HepG2 (cell line): ENCODE measurements around the gene PPP1R3A.

Experiments
- EP300 ChIP-seq, 3 experiments: sonication (generic) in 1 of 3; formaldehyde crosslinking in 1 of 3; IDR thresholded peaks; 2 replicates each; pipeline versions ENCODE4 v1.5.1 to v1.6.1; 2011 to 2020; ENCODE audit warnings: low read depth in 2 of 3, low read length in 2 of 3, borderline replicate concordance in 1 of 3, improper control_type of control experiment in 1 of 3, mild to moderate bottlenecking in 1 of 3, missing genetic modification reagents in 1 of 3, moderate library complexity in 1 of 3
- JUN ChIP-seq: sonication (generic); formaldehyde crosslinking; IDR thresholded peaks from 2 replicates; pipeline ENCODE4 v1.4.0; 2020; ENCODE audit warnings: mild to moderate bottlenecking, missing genetic modification reagents
- RXRA ChIP-seq: sonication (generic); formaldehyde crosslinking; IDR thresholded peaks from 2 replicates; pipeline ENCODE4 v1.5.1; 2020; ENCODE audit warnings: missing genetic modification reagents
- SMC3 ChIP-seq: IDR thresholded peaks from 2 replicates; pipeline ENCODE4 v1.6.1; 2011; ENCODE audit warnings: low read length, improper control_type of control experiment
- ZNF501 ChIP-seq: sonication (generic); formaldehyde crosslinking; IDR thresholded peaks from 2 replicates; pipeline ENCODE4 v1.5.1; 2020; ENCODE audit warnings: mild to moderate bottlenecking, moderate library complexity, missing genetic modification reagents
- TF ChIP-seq, protein P1 (sequence below): sonication (generic); formaldehyde crosslinking; IDR thresholded peaks from 2 replicates; pipeline ENCODE4 v1.5.1; 2020; ENCODE audit warnings: missing genetic modification reagents, mild to moderate bottlenecking, borderline replicate concordance
- TF ChIP-seq, protein P2 (sequence below): conservative IDR thresholded peaks from 2 replicates; pipeline ENCODE4 v1.6.1; 2018; ENCODE audit warnings: missing genetic modification reagents

DNA sequence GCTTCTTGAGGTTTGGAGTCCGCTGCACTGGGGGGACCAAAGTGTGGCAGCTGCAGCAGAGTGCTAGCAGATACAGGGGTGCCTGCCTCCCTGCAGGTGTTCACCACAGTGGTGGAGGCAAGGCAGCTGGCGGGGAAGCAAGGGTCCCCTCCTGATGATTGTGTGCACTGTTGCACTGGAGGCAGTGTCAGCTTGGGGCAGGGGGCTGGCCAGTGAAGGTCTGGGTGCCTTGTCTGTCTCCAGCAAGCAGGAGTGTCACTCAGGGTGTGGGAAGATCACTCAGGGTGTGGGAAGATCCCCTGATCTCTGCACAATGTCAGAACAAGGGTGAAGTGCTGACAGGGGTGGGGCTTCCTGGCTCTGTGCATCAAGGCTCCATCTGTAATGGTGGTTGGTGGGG is 36.3 kb upstream of the PPP1R3A start:
- TF ChIP-seq ZNF501 (CRISPR knock-in tag) (no peak), SMC3 (no peak), EP300 (IDR thresholded peaks at IDR 0.05; ENCODE audit: low read depth in 2 of 2, low read length in 2 of 2) (no peak), EP300 (CRISPR knock-in tag; IDR thresholded peaks at IDR 0.05; ENCODE audit: borderline replicate concordance) (no peak), RXRA (CRISPR knock-in tag) (no peak), JUN (no peak)
- TF ChIP-seq, protein P1, sequence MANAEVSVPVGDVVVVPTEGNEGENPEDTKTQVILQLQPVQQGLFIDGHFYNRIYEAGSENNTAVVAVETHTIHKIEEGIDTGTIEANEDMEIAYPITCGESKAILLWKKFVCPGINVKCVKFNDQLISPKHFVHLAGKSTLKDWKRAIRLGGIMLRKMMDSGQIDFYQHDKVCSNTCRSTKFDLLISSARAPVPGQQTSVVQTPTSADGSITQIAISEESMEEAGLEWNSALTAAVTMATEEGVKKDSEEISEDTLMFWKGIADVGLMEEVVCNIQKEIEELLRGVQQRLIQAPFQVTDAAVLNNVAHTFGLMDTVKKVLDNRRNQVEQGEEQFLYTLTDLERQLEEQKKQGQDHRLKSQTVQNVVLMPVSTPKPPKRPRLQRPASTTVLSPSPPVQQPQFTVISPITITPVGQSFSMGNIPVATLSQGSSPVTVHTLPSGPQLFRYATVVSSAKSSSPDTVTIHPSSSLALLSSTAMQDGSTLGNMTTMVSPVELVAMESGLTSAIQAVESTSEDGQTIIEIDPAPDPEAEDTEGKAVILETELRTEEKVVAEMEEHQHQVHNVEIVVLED: no peak
- TF ChIP-seq, protein P2, sequence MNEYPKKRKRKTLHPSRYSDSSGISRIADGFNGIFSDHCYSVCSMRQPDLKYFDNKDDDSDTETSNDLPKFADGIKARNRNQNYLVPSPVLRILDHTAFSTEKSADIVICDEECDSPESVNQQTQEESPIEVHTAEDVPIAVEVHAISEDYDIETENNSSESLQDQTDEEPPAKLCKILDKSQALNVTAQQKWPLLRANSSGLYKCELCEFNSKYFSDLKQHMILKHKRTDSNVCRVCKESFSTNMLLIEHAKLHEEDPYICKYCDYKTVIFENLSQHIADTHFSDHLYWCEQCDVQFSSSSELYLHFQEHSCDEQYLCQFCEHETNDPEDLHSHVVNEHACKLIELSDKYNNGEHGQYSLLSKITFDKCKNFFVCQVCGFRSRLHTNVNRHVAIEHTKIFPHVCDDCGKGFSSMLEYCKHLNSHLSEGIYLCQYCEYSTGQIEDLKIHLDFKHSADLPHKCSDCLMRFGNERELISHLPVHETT (CRISPR knock-in tag): no peak
